Epithelial cell of proximal tubule (primary cell): ENCODE measurements around the gene PLN. TPM values are rescaled to one million over a fixed set of nuclear protein-coding genes. Genes with fewer than 3 reads are reported as not detected.
A peak's percentile ranks its signal among the peaks of the same experiment; 100 is the strongest.

Source experiments
- DNase-seq: peaks from one replicate; pipeline ENCODE4 v3.0.0-alpha.2; 2011; ENCODE audit warnings: low read depth
- H3K4me3 ChIP-seq: 2 replicates; pipeline ENCODE4 v1.5.1; 2011; ENCODE audit warnings: low read depth, mild to moderate bottlenecking, low read length
- total RNA-seq: library from RNA; depleted of rRNA; stranded (reverse); fragments of >200 nt; gene quantifications from 2 replicates; pipeline ENCODE4 v1.2.3, GENCODE V29; 2015
- TF ChIP-seq, protein P1 (sequence below): conservative IDR thresholded peaks from 2 replicates; pipeline ENCODE4 v1.5.1; 2012; ENCODE audit warnings: low read depth, mild to moderate bottlenecking, low read length

The PLN gene
- total RNA-seq, 1 donor from 2014 or later, result not detected

DNA sequence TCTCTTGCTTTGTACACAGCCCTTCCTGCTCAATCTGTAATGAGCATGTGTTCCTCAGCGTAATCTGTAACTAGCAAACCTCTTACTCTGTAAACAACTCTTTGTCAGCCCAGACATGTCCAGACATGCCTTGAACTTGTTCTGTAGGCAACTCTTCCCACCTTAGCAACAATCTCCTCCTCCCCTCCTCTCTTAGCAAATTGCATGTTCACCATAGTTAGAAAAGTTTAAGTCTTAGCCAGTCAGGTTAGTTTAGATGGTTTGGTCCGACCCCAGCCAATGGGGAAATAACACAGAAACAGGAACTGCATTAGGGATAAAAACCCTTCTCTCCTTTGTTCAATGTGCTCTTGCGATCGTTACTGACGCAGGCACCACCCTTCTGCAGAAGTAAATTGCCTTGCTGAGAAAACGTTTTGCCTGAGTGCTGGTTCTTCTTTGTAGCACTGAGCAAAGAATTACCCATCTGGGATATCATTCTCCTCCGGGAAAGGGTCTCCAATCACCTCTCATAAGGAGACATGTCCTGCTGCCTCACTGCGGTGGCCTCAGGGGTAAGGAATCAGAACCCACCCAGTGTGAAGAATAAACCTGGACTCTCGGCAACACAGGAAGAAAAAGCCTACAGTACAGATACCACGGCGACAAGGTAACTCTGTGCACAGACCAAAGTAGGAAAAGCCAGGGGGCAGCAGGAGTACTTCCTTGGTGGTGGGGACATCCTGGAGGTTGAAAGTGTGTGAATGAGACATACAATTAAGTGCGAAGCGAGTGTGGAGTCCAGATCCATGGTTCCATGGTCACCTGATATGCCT, 26.2 kb downstream of the PLN start:
- TF ChIP-seq, protein P1, sequence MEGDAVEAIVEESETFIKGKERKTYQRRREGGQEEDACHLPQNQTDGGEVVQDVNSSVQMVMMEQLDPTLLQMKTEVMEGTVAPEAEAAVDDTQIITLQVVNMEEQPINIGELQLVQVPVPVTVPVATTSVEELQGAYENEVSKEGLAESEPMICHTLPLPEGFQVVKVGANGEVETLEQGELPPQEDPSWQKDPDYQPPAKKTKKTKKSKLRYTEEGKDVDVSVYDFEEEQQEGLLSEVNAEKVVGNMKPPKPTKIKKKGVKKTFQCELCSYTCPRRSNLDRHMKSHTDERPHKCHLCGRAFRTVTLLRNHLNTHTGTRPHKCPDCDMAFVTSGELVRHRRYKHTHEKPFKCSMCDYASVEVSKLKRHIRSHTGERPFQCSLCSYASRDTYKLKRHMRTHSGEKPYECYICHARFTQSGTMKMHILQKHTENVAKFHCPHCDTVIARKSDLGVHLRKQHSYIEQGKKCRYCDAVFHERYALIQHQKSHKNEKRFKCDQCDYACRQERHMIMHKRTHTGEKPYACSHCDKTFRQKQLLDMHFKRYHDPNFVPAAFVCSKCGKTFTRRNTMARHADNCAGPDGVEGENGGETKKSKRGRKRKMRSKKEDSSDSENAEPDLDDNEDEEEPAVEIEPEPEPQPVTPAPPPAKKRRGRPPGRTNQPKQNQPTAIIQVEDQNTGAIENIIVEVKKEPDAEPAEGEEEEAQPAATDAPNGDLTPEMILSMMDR, result no peak
- H3K4me3 ChIP-seq, result no peak overlapping the region
- no peak for DNase-seq

DNA sequence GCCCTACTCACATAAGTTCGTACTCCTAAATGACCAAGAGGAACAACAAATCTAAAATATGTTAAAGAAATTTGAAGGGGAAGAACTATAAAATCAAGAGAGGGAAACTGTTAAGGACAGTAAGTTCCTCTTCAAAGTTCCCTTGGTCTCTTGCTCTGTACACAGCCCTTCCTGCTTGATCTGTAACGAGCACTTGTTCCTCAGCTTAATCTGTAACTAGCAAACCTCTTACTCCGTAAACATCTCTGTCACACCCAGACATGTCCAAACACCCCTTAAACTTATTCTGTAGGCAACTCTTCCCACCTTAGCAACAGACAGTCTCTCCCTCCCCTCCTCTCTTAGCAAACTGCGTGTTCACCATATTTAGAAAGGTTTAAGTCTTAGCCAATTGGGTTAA, 29.9 kb downstream of the PLN start:
- TF ChIP-seq, protein P1, result no peak
- H3K4me3 ChIP-seq, result no peak overlapping the region
- DNase-seq, result no peak

DNA sequence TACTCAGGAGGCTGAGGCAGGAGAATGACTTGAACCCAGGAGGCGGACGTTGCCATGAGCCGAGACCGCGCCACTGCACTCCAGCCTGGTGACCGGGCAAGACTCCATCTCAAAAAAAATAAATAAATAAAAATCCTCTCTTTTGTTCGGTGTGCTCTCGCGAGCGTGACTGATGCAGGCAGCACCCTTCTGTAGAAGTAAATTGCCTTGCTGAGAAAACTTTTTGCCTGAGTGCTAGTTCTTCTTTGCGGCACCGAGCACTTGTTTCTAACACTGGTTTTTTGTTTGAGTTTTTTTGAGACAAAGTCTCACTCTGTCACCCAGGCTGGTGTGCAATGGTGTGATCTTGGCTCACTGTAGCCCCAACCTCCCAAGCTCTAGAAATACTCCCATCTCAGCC, 30.5 kb downstream of the PLN start:
- TF ChIP-seq, protein P1, result no peak
- H3K4me3 ChIP-seq, result no peak overlapping the region
- DNase-seq, result no peak

DNA sequence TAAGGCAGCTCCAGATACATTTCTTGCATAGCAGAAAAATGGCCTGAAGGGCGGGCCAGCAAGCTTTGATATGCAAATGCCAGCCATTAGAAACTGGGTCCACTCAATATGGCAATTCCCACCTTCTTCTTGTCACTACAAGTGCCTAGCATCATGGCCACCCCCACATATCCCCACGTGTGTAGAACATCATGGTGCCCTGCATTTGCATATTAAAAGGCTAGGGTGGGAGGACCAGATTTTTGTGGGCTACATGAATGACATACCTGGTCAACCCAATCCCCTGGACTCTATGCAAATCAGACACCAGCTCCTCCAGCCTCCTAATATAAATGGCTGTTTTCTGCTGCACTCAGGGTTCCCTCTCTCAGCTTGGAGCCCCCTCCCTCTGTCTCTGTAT, 31.7 kb downstream of the PLN start:
- DNase-seq, result no peak
- TF ChIP-seq, protein P1, result no peak
- no peak overlapping the region for H3K4me3 ChIP-seq

DNA sequence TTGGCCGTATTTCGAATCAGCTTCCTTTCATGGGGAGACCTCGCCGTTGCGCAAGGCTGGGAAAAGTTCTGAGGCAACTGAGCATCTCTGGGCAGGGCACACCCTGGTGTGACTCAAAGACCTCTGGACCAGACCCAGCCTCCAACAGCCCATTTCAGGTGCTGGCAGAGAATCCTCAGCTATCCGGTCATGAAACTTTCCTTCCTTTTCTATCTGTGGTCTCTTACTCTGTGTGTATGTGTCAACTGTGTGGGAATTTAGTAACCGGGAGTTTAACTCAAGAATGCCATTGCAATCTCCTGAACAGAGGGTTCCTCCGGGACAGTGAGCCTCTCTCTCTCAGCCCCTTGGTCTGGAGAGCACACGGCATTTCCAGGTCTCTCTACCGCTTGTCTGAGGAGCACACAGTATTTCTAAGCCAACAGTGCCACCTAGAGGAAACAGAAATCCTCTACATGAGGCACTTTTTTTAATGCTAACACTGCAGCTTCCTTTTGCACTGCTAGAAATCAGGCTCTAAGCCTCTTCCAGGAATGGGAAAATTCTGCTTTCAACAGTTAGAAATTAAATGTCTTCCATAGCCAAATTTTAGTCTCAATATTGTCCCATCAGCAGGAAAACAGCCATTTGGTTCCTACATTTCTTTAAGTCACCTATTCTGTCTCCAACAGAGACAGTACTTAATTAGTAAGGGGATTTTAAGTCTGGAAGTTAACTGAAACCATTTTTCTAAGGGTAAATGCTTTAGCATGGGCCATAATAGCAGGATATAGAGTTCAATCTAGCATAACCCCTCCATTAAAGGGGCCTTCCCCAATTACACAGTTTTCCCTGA, 32.7 kb downstream of the PLN start:
- TF ChIP-seq, protein P1, result peak; percentile 71
- DNase-seq, result no peak
- H3K4me3 ChIP-seq, result no peak overlapping the region

DNA sequence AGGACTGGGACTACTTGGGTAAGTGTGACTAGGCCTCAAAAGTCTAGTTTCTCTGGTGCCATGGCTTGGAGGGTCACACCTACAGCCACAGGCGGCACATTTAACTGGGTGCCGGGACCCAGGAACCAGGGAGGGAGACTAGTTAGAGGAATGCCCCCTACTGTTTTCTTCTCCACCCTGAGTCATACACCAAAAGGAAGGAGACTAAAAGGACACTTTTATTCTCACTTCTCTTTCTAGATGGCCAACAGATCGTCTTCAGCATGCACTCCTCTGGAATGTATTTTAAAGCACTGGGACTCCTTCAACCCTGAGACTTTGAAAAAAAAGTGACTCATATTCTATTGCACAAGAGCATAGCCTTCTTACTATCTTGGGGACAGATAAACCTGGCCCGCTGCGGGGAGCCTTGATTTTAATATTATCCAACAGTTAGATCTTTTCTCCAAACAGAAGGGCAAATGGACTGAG, 33.4 kb downstream of the PLN start:
- no peak overlapping the region for H3K4me3 ChIP-seq
- TF ChIP-seq, protein P1, result no peak
- DNase-seq, result no peak
